ENCODE results near the gene BIRC3. TPM values are rescaled to one million over a fixed set of nuclear protein-coding genes. Genes with fewer than 3 reads are reported as not detected.

BIRC3 gene
- total RNA-seq, 2 donors from 2014 or later = 4.9 to 15.3 TPM

GRCh38 chr11:102384419-102385079, 67.3 kb downstream of the BIRC3 start:
- no peaks in the 10 kb centered on the region for H3K4me1 ChIP-seq (ENCODE audit: control insufficient read depth in 1 of 2, low read depth in 2 of 2)
- H3K27ac ChIP-seq = no peak overlapping the region
- peaks cover 26% of the 10 kb centered on the region for H3K36me3 ChIP-seq
- no peak for TF ChIP-seq CTCF (IDR thresholded peaks at IDR 0.05)
- H3K4me3 ChIP-seq = no peak overlapping the region
- H3K27me3 ChIP-seq (replicated peaks; ENCODE audit: insufficient read depth) = no peaks in the 10 kb centered on the region
- no peaks in the 10 kb centered on the region for H3K9me3 ChIP-seq
- ATAC-seq (ENCODE audit: insufficient number of reproducible peaks, low FRiP score, low read depth) (no peak), DNase-seq (ENCODE audit: low spot score) (no peak)

DNA sequence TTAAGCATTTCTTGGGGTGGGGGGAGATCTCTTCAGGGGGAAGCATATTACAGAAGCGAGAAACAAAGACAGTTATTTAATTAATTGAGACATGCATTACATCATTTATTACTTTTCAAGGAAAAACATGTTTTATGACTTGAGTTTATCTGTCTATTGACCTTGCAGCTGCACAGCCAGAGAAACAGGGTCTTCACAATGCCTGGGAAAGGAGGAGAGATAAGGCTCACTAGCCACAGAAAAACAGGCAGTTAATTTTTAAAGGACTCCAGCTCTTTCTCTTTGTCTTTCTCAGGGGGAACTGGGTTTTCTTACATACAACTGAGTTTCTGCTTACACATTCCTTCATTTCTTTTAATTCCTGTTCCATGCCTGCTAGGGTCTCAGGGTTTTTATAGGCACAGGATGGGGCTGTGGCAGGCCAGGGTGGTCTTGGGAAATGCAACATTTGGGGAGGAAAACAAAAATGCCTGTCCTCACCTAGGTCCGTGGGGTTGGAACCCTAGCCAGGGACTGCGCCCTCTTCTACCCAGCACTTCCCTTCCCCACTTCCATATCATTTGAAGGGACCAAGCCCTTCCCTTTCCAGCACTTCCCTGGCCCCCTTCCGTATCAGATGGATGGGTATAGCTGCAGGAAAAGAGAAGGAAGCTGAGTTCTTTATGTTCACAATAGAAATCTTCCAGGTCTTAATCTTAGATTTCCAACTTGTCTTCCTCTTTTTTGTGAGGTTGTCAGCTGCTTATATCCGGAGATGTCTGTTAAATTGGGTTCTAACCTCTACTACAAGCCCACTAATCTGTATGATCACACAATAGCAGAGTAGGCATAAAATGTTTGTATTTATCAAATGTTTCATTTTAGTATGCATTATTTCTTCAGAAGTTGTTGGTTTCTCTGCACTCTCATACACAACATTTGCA, 68.1 kb downstream of the BIRC3 start:
- TF ChIP-seq CTCF (IDR thresholded peaks at IDR 0.05) = no peak
- Histone ChIP-seq H3K4me3 (no peak overlapping the region), H3K9me3 (no peaks in the 10 kb centered on the region), H3K4me1 (ENCODE audit: control insufficient read depth in 1 of 2, low read depth in 2 of 2) (no peaks in the 10 kb centered on the region), H3K36me3 (peaks cover 19% of the 10 kb centered on the region), H3K27ac (no peak overlapping the region), H3K27me3 (replicated peaks; ENCODE audit: insufficient read depth) (no peaks in the 10 kb centered on the region)
- ATAC-seq (ENCODE audit: insufficient number of reproducible peaks, low FRiP score, low read depth) = no peak
- DNase-seq (ENCODE audit: low spot score) = no peak

DNA sequence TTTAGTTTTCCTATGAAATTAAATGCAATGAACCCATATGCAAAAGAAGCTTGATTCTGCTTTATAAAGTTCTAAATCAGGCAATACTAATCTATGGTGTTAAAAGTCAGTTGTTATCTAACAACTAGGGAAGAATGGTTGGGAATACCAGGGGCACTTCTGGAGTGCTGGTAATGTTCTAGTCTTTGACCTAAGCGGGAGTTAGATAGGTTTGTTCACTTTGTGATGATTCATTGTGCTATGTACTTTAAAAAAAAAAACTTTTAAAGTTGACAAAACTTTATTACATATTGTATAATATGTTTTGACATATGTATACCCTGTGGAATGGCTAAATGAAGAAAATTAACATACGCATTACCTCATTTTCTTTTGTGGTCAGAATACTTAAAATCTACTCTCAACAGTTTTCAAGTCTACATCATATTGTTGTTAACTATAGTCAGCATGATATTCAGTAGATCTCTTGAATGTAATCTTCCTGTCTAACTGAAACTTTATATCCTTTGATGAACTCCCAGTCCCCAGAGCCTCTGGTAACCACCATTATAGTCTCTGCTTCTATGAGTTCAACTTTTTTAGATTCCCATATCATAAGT, 69.0 kb downstream of the BIRC3 start:
- no peaks in the 10 kb centered on the region for H3K4me1 ChIP-seq (ENCODE audit: control insufficient read depth in 1 of 2, low read depth in 2 of 2)
- ATAC-seq (ENCODE audit: insufficient number of reproducible peaks, low FRiP score, low read depth) = no peak
- H3K27me3 ChIP-seq (replicated peaks; ENCODE audit: insufficient read depth) = no peaks in the 10 kb centered on the region
- DNase-seq (ENCODE audit: low spot score) = no peak
- TF ChIP-seq CTCF (IDR thresholded peaks at IDR 0.05) = no peak
- no peak overlapping the region for H3K4me3 ChIP-seq
- H3K27ac ChIP-seq = no peak overlapping the region
- H3K9me3 ChIP-seq = no peaks in the 10 kb centered on the region
- peaks cover 13% of the 10 kb centered on the region for H3K36me3 ChIP-seq

- H3K4me3 ChIP-seq = no peak overlapping the region
- no peaks in the 10 kb centered on the region for H3K4me1 ChIP-seq (ENCODE audit: control insufficient read depth in 1 of 2, low read depth in 2 of 2)
- peaks cover 16% of the 10 kb centered on the region for H3K36me3 ChIP-seq
- DNase-seq (ENCODE audit: low spot score) (no peak), ATAC-seq (ENCODE audit: insufficient number of reproducible peaks, low FRiP score, low read depth) (no peak)
- TF ChIP-seq CTCF (IDR thresholded peaks at IDR 0.05) = no peak
- H3K27me3 ChIP-seq (replicated peaks; ENCODE audit: insufficient read depth) = no peaks in the 10 kb centered on the region
- H3K9me3 ChIP-seq = no peaks in the 10 kb centered on the region
- no peak overlapping the region for H3K27ac ChIP-seq
These were observed 69.9 kb downstream of the BIRC3 start for GRCh38 chr11:102387043-102387781.

Other genes with a start within 250 kb of the BIRC3 start
- gene YAP1, start 207.0 kb upstream of the BIRC3 start, total RNA-seq = 100 to 1,000 TPM; 355 to 434 TPM
- 10 to 100 TPM; 48.7 to 92.9 TPM for gene BIRC2, start 29.7 kb downstream of the BIRC3 start, total RNA-seq
- 10 to 100 TPM; 50.8 to 77.5 TPM for gene TMEM123, start 135.3 kb downstream of the BIRC3 start, total RNA-seq
- gene MMP7, start 213.3 kb downstream of the BIRC3 start, total RNA-seq = not detected